ENCODE results near the gene CTLA4. TPM values are rescaled to one million over a fixed set of nuclear protein-coding genes. Genes with fewer than 3 reads are reported as not detected.
"Not testable (repeated sequence)": the region's sequence is repeated elsewhere in the genome, so short reads cannot be mapped to it uniquely, and the experiment has no call there.

Gene CTLA4
- polyA plus RNA-seq, 6 donors from 2014 or later = 0.22 to 0.60 TPM; not detected in 4

- Mint-ChIP-seq H3K36me3 (peaks cover 0 to 7% of the 10 kb centered on the region in 2 donors), H3K4me1 (no peaks in the 10 kb centered on the region), H3K4me3 (no peak overlapping the region), H3K9me3 (peaks cover 0 to 11% (median 4%) of the 10 kb centered on the region in 7 donors), H3K27me3 (peaks cover 12 to 23% (median 22%) of the 10 kb centered on the region in 3 donors), H3K27ac (no peak overlapping the region)
- ATAC-seq (ENCODE audit: low read depth in 2 of 2) (no peak), DNase-seq (no peak)
Measured at GRCh38 chr2:203861607-203862006, 6.0 kb upstream of the CTLA4 start.

GRCh38 chr2:203869223-203870042, 1.9 kb downstream of the CTLA4 start:
- H3K27ac Mint-ChIP-seq = no peak overlapping the region
- DNase-seq = no peak

GRCh38 chr2:203870481-203870880, 2.9 kb downstream of the CTLA4 start:
- DNase-seq (no peak), ATAC-seq (ENCODE audit: low read depth in 2 of 2) (no peak)
- Mint-ChIP-seq H3K4me3 (no peak overlapping the region), H3K27me3 (peaks cover 21 to 23% (median 22%) of the 10 kb centered on the region in 3 donors), H3K36me3 (no peaks in the 10 kb centered on the region), H3K9me3 (peaks cover 0 to 5% (median 0%) of the 10 kb centered on the region in 7 donors), H3K27ac (no peak overlapping the region), H3K4me1 (peaks cover 0 to 11% (median 4%) of the 10 kb centered on the region in 3 donors)

More at GRCh38 chr2:203869223-203870042, 1.9 kb downstream of the CTLA4 start:
- ATAC-seq (ENCODE audit: low read depth in 2 of 2) = no peak
- H3K27me3 Mint-ChIP-seq = peaks cover 20 to 24% (median 21%) of the 10 kb centered on the region in 3 donors
- no peak overlapping the region for H3K4me3 Mint-ChIP-seq
- H3K9me3 Mint-ChIP-seq = peaks cover 0 to 5% (median 2%) of the 10 kb centered on the region in 7 donors
- H3K4me1 Mint-ChIP-seq = peaks cover 0 to 10% (median 0%) of the 10 kb centered on the region in 3 donors
- H3K36me3 Mint-ChIP-seq = peaks cover 0 to 3% of the 10 kb centered on the region in 2 donors

GRCh38 chr2:203870941-203871340, 3.4 kb downstream of the CTLA4 start:
- DNase-seq (no peak), ATAC-seq (ENCODE audit: low read depth in 2 of 2) (peak in 1 of 2 donors; percentile 43)
- Mint-ChIP-seq H3K27me3 (peaks cover 21 to 25% (median 23%) of the 10 kb centered on the region in 3 donors), H3K4me1 (peaks cover 0 to 11% (median 4%) of the 10 kb centered on the region in 3 donors), H3K9me3 (peaks cover 0 to 1% (median 0%) of the 10 kb centered on the region in 7 donors), H3K36me3 (no peaks in the 10 kb centered on the region), H3K4me3 (no peak overlapping the region), H3K27ac (no peak overlapping the region)

- H3K27ac Mint-ChIP-seq = no peak overlapping the region
- DNase-seq (no peak), ATAC-seq (ENCODE audit: low read depth in 2 of 2) (peak in 1 of 2 donors; percentile 37)
- no peaks in the 10 kb centered on the region for H3K9me3 Mint-ChIP-seq
- peaks cover 0 to 11% (median 4%) of the 10 kb centered on the region in 3 donors for H3K4me1 Mint-ChIP-seq
- no peak overlapping the region for H3K4me3 Mint-ChIP-seq
- peaks cover 21 to 25% (median 22%) of the 10 kb centered on the region in 3 donors for H3K27me3 Mint-ChIP-seq
- H3K36me3 Mint-ChIP-seq = no peaks in the 10 kb centered on the region
Measured at GRCh38 chr2:203871371-203871983, 3.9 kb downstream of the CTLA4 start.

- Mint-ChIP-seq H3K36me3 (no peaks in the 10 kb centered on the region), H3K27me3 (peaks cover 23 to 29% (median 28%) of the 10 kb centered on the region in 3 donors), H3K27ac (no peak overlapping the region), H3K9me3 (no peaks in the 10 kb centered on the region), H3K4me3 (no peak overlapping the region), H3K4me1 (peaks cover 0 to 11% (median 4%) of the 10 kb centered on the region in 3 donors)
- ATAC-seq (ENCODE audit: low read depth in 2 of 2) (no peak), DNase-seq (no peak)
Measured at GRCh38 chr2:203873461-203873860, 5.9 kb downstream of the CTLA4 start.

GRCh38 chr2:203873921-203874631, 6.5 kb downstream of the CTLA4 start:
- Mint-ChIP-seq H3K27me3 (peaks cover 22 to 27% (median 25%) of the 10 kb centered on the region in 3 donors), H3K9me3 (no peaks in the 10 kb centered on the region), H3K27ac (no peak overlapping the region), H3K36me3 (no peaks in the 10 kb centered on the region), H3K4me3 (no peak overlapping the region), H3K4me1 (peaks cover 0 to 11% (median 4%) of the 10 kb centered on the region in 3 donors)
- ATAC-seq (ENCODE audit: low read depth in 2 of 2) (no peak), DNase-seq (no peak)

GRCh38 chr2:203875471-203875870, 7.9 kb downstream of the CTLA4 start:
- Mint-ChIP-seq H3K27ac (no peak overlapping the region), H3K9me3 (no peaks in the 10 kb centered on the region), H3K27me3 (peaks cover 16 to 22% (median 16%) of the 10 kb centered on the region in 3 donors), H3K36me3 (no peaks in the 10 kb centered on the region), H3K4me3 (no peak overlapping the region), H3K4me1 (peaks cover 0 to 11% (median 4%) of the 10 kb centered on the region in 3 donors)
- no peak for DNase-seq
- no peak for ATAC-seq (ENCODE audit: low read depth in 2 of 2)

GRCh38 chr2:203876328-203876727, 8.8 kb downstream of the CTLA4 start:
- H3K27ac Mint-ChIP-seq = no peak overlapping the region

GRCh38 chr2:203878063-203878462, 10.5 kb downstream of the CTLA4 start:
- Mint-ChIP-seq H3K9me3 (no peaks in the 10 kb centered on the region), H3K36me3 (no peaks in the 10 kb centered on the region), H3K4me3 (no peak overlapping the region), H3K27ac (peak overlapping the region in 1 of 6 donors; percentile 55), H3K4me1 (peaks cover 0 to 5% (median 4%) of the 10 kb centered on the region in 3 donors), H3K27me3 (peaks cover 8 to 22% (median 14%) of the 10 kb centered on the region in 3 donors)
- no peak for ATAC-seq (ENCODE audit: low read depth in 2 of 2)
- DNase-seq = no peak

More at GRCh38 chr2:203876328-203876727, 8.8 kb downstream of the CTLA4 start:
- ATAC-seq (ENCODE audit: low read depth in 2 of 2) = no peak
- peaks cover 9 to 22% (median 16%) of the 10 kb centered on the region in 3 donors for H3K27me3 Mint-ChIP-seq
- H3K4me3 Mint-ChIP-seq = no peak overlapping the region
- no peaks in the 10 kb centered on the region for H3K36me3 Mint-ChIP-seq
- no peak for DNase-seq
- peaks cover 0 to 7% (median 4%) of the 10 kb centered on the region in 3 donors for H3K4me1 Mint-ChIP-seq
- H3K9me3 Mint-ChIP-seq = no peaks in the 10 kb centered on the region

- H3K4me1 Mint-ChIP-seq = no peaks in the 10 kb centered on the region
- peaks cover 0 to 2% (median 0%) of the 10 kb centered on the region in 7 donors for H3K9me3 Mint-ChIP-seq
- H3K4me3 Mint-ChIP-seq = no peak overlapping the region
- ATAC-seq (ENCODE audit: low read depth in 2 of 2) (no peak), DNase-seq (no peak)
- no peak overlapping the region for H3K27ac Mint-ChIP-seq
- no peaks in the 10 kb centered on the region for H3K36me3 Mint-ChIP-seq
- peaks cover 12 to 29% (median 18%) of the 10 kb centered on the region in 3 donors for H3K27me3 Mint-ChIP-seq
Measured at GRCh38 chr2:203880557-203881125, 13.1 kb downstream of the CTLA4 start.

- not testable (repeated sequence) for H3K36me3 Mint-ChIP-seq; H3K4me1 Mint-ChIP-seq; H3K27ac Mint-ChIP-seq; ATAC-seq (ENCODE audit: low read depth in 2 of 2); DNase-seq; H3K4me3 Mint-ChIP-seq; H3K9me3 Mint-ChIP-seq
- H3K27me3 Mint-ChIP-seq = peaks cover 9 to 25% (median 18%) of the 10 kb centered on the region in 3 donors
Measured at GRCh38 chr2:203881185-203881584, 13.6 kb downstream of the CTLA4 start.

- DNase-seq (no peak), ATAC-seq (ENCODE audit: low read depth in 2 of 2) (no peak)
- peaks cover 0 to 2% (median 0%) of the 10 kb centered on the region in 7 donors for H3K9me3 Mint-ChIP-seq
- peaks cover 9 to 24% (median 17%) of the 10 kb centered on the region in 3 donors for H3K27me3 Mint-ChIP-seq
- H3K4me3 Mint-ChIP-seq = no peak overlapping the region
- H3K4me1 Mint-ChIP-seq = no peaks in the 10 kb centered on the region
- no peaks in the 10 kb centered on the region for H3K36me3 Mint-ChIP-seq
- no peak overlapping the region for H3K27ac Mint-ChIP-seq
Measured at GRCh38 chr2:203882551-203882950, 15.0 kb downstream of the CTLA4 start.

All from naive B cell (primary cell).